Activated naive CD4-positive, alpha-beta T cell treated with anti-CD3 and anti-CD28 coated beads, Interleukin-2, amount 50 U/mL, for 72 hours (primary cell): ENCODE measurements around the gene GRIK3. TPM values are rescaled to one million over a fixed set of nuclear protein-coding genes. Genes with fewer than 3 reads are reported as not detected.

Experiments
- ATAC-seq, 2 donors: fragments of 150-1000 bp; cut with Tn5 transposase; 2 replicates each; pipeline ENCODE4 v1.10.0; 2021; ENCODE audit warnings: mild to moderate bottlenecking in 2 of 2, moderate library complexity in 2 of 2
- DNase-seq, 2 donors: peaks; one replicate each; pipeline ENCODE4 v3.0.0; 2021 to 2022; ENCODE audit warnings: low spot score in 2 of 2
- H3K27ac Mint-ChIP-seq, 2 donors: one replicate each; pipeline ENCODE4 v1.8.0; 2022; ENCODE audit warnings: mild to moderate bottlenecking in 2 of 2, mixed read lengths in 2 of 2
- H3K36me3 Mint-ChIP-seq, 2 donors: one replicate each; pipeline ENCODE4 v1.8.0; 2022; ENCODE audit warnings: mixed read lengths in 2 of 2
- H3K9me3 Mint-ChIP-seq, 2 donors: one replicate each; pipeline ENCODE4 v1.8.0; 2022; ENCODE audit warnings: mixed read lengths in 2 of 2
- total RNA-seq, 2 donors: library from RNA; stranded (reverse); gene quantifications; one replicate each; pipeline ENCODE4 v1.2.3, GENCODE V29; 2022

The GRIK3 gene
- total RNA-seq, 2 donors from 2014 or later, result not detected

DNA sequence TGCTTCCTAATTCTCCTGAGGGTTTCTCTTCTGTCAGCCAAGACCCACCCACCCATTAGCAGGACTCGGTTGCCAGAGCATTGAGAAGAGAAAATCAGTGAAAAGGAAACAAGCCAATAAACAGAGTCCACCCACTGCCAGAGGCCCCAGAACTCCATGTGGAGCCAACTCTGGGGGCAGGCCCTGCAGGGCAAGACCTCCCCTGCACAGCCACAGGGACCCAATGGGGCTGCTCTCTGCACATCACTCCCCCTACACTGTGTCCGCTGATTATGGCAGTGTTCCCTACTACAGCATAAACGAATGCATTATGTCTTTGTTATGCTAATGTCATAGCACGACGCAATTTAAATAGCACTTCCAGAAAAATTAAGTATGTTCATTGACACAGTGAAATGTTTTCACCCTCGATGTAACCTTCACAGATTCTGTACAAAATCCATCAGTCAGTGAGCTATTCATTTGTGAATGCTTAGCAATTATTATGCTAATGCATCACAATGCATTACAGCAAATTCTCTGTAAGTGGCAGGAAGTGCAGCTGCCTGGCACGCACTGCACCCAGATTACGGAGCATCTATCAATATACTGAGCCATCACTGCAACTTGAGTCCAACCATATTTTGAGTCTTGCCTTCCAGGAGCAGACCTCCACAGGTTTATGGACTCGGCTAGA is 56.4 kb downstream of the GRIK3 start:
- no peak for ATAC-seq
- no peak for DNase-seq

DNA sequence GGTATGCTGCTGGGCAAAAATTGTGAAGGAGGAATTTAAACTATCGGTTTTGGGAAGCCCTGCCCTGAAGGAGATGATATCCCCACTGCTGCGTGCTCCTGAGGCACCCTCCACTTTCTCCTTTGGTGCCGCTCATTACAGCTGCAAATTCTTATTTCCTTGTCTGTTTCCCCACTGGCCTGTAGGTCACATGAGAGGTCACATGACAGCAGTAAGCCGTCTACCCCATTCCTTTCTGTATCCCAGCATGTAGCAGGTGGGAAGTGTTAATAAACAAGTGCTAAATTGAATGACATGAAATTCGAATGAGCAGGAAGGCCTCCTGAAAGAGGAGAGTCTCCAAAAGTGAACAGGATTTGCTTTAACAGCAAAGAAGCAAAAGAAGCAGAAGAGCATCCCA is 58.7 kb downstream of the GRIK3 start:
- no peaks in the 10 kb centered on the region for H3K36me3 Mint-ChIP-seq
- peaks cover 0 to 4% of the 10 kb centered on the region in 2 donors for H3K9me3 Mint-ChIP-seq
- no peak for DNase-seq
- no peak for ATAC-seq
- no peak overlapping the region for H3K27ac Mint-ChIP-seq

More for the DNA sequence above, 56.4 kb downstream of the GRIK3 start:
- Mint-ChIP-seq H3K27ac (no peak overlapping the region), H3K9me3 (peaks cover 0 to 4% of the 10 kb centered on the region in 2 donors), H3K36me3 (no peaks in the 10 kb centered on the region)

- Mint-ChIP-seq H3K27ac (no peak overlapping the region), H3K9me3 (no peaks in the 10 kb centered on the region), H3K36me3 (no peaks in the 10 kb centered on the region)
- no peak for ATAC-seq
- no peak for DNase-seq
These were observed 61.3 kb downstream of the GRIK3 start for GRCh38 chr1:36973056-36973455.

- no peak for DNase-seq
- no peaks in the 10 kb centered on the region for H3K36me3 Mint-ChIP-seq
- no peaks in the 10 kb centered on the region for H3K9me3 Mint-ChIP-seq
- no peak for ATAC-seq
- H3K27ac Mint-ChIP-seq, result no peak overlapping the region
These were observed 62.3 kb downstream of the GRIK3 start for GRCh38 chr1:36971852-36972618.

GRCh38 chr1:36968730-36969129 is 65.6 kb downstream of the GRIK3 start:
- Mint-ChIP-seq H3K27ac (no peak overlapping the region), H3K36me3 (no peaks in the 10 kb centered on the region), H3K9me3 (no peaks in the 10 kb centered on the region)
- ATAC-seq (no peak), DNase-seq (no peak)

DNA sequence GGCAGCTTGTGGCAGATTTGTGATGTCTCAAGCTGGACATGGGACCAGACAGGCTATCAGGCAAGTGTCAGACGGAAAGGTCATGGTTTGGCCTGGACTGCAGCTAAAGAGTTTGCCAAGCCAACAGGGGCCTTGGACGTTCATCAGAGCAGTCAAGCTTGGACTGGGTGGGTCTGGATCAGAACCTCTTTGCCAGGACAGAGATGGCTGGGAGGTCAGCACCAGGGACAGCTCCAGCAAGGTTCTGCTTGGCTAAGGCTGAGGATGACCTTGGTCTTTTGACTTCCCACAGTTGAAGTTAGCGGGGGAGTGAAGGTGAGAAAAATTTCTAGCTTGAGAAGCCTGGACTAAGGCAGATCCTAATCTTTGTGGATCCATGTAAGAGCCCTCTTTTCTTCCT is 68.1 kb downstream of the GRIK3 start:
- no peaks in the 10 kb centered on the region for H3K9me3 Mint-ChIP-seq
- H3K27ac Mint-ChIP-seq, result no peak overlapping the region
- no peaks in the 10 kb centered on the region for H3K36me3 Mint-ChIP-seq
- DNase-seq, result no peak
- ATAC-seq, result no peak

- no peak overlapping the region for H3K27ac Mint-ChIP-seq
- DNase-seq (no peak), ATAC-seq (no peak)
- no peaks in the 10 kb centered on the region for H3K36me3 Mint-ChIP-seq
- H3K9me3 Mint-ChIP-seq, result no peaks in the 10 kb centered on the region
These were observed 68.8 kb downstream of the GRIK3 start for GRCh38 chr1:36965275-36966159.

DNA sequence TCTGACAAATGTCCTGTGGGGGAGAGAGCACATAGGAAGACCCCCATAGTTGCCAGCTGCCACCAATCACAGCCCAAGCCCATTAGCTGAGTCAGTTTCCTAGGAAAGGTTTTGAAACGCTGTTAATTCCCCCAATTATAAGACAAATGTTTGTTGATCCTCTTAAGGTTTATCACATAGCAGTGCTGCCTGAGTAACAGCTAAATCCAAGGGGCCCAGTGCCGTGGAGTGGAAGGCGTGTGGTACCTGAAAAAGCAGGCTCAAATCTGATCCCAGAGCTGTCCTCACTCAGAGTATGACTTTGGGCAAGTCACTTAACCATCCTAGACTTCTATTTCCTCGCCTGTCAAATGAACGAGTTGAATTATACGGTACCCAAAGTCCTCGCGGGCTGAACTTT is 69.5 kb downstream of the GRIK3 start:
- no peaks in the 10 kb centered on the region for H3K36me3 Mint-ChIP-seq
- H3K27ac Mint-ChIP-seq, result no peak overlapping the region
- DNase-seq, result no peak
- ATAC-seq, result no peak
- H3K9me3 Mint-ChIP-seq, result no peaks in the 10 kb centered on the region

DNA sequence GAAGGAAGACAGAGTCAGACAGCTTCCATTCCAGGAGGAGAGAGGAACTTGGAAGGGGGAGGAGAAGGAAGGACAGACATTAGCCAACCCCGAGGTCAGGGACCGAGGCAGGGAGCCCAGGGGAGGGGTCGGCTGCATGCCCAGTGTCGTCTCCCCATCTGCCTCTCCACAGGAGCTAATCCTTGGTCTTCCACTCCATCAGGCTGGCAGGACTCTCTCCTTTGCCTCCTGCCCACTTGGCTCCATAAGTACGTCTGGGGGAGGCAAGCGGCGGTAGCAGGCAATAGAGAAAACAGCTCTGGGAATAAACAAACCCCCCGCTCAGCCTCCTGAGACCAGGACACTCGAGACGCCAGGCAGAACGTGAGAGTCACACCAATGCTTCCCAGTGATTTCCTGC is 71.3 kb downstream of the GRIK3 start:
- no peaks in the 10 kb centered on the region for H3K9me3 Mint-ChIP-seq
- H3K27ac Mint-ChIP-seq, result no peak overlapping the region
- no peaks in the 10 kb centered on the region for H3K36me3 Mint-ChIP-seq
- ATAC-seq (no peak), DNase-seq (no peak)

DNA sequence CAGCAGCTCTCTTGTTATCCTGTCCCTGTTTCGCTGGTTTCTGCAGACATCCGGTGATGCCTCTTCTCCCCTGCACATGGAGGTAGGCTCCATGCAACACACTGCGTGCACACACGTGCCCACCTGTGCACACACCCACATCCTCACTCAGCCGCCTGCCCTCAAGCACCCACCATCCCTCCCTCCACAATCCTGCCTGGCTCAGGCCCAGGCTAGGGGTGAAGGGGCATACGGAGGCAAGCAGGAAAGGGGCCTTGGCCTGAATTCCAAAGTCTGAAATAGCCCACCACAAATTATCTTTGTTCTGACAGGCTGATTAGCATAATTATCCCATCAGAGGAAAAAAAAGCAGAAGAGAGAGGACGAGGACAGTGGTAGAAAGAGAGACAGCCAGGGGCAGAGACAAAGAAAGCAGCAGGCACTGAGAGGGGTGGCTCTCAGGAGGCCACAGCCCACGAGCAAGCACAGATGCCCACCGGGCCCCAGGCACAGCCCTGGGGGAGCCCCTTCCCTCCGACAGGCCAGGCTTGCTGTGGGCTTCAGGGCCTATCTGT is 73.2 kb downstream of the GRIK3 start:
- DNase-seq (no peak), ATAC-seq (no peak)
- Mint-ChIP-seq H3K9me3 (no peaks in the 10 kb centered on the region), H3K27ac (no peak overlapping the region), H3K36me3 (no peaks in the 10 kb centered on the region)

DNA sequence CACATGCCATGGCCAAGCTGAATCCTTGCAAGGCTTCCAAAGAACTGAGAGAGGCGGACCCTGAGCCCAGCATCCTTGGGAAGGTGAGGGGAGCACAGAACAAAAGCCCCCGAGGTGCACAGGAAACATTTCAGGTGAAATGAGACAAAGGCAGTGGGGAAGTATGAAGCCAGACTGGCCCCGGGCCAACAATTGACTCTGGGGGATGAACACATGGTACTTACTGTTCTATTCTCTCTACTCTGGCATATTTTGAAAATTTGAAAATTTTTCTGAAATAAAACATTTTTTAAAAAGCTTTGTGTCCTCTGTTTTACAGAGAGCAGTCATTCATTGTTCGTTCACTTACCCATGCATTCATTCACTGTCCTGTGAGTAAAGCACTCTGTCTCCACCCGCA is 77.7 kb downstream of the GRIK3 start:
- no peak overlapping the region for H3K27ac Mint-ChIP-seq
- no peaks in the 10 kb centered on the region for H3K9me3 Mint-ChIP-seq
- DNase-seq (no peak), ATAC-seq (no peak)
- H3K36me3 Mint-ChIP-seq, result no peaks in the 10 kb centered on the region

GRCh38 chr1:36955016-36955415 is 79.3 kb downstream of the GRIK3 start:
- H3K27ac Mint-ChIP-seq, result no peak overlapping the region
- ATAC-seq, result no peak

GRCh38 chr1:36953061-36953460 is 81.3 kb downstream of the GRIK3 start:
- no peak for ATAC-seq
- DNase-seq, result no peak
- Mint-ChIP-seq H3K9me3 (no peaks in the 10 kb centered on the region), H3K36me3 (no peaks in the 10 kb centered on the region), H3K27ac (no peak overlapping the region)

More at GRCh38 chr1:36955016-36955415, 79.3 kb downstream of the GRIK3 start:
- H3K9me3 Mint-ChIP-seq, result no peaks in the 10 kb centered on the region
- no peaks in the 10 kb centered on the region for H3K36me3 Mint-ChIP-seq
- DNase-seq, result no peak

DNA sequence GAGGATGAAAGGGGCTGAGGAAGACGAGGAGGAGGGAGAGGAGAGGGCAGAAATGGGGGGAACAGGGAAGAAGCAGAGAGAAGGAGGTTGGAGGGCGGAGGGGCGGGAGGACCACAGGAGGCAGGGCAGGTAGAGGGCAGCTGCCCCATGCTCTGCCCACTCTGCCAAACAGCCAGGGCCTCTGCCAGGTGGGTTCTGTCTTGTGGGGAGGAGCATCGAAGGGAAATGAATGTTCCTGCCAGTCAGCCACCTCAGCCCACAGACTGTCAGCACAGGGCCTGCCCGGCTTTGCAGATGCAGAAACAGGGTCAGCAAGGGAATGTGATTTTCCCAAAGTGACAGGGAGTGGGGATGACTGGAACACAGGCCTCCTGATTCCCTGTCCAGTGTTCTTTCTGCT is 82.6 kb downstream of the GRIK3 start:
- Mint-ChIP-seq H3K9me3 (no peaks in the 10 kb centered on the region), H3K27ac (no peak overlapping the region), H3K36me3 (no peaks in the 10 kb centered on the region)
- DNase-seq (no peak), ATAC-seq (no peak)

GRCh38 chr1:36951292-36951750 is 83.0 kb downstream of the GRIK3 start:
- Mint-ChIP-seq H3K27ac (no peak overlapping the region), H3K9me3 (no peaks in the 10 kb centered on the region), H3K36me3 (no peaks in the 10 kb centered on the region)
- no peak for ATAC-seq
- no peak for DNase-seq

GRCh38 chr1:36950604-36951291 is 83.6 kb downstream of the GRIK3 start:
- Mint-ChIP-seq H3K27ac (no peak overlapping the region), H3K36me3 (no peaks in the 10 kb centered on the region), H3K9me3 (no peaks in the 10 kb centered on the region)
- DNase-seq, result no peak
- ATAC-seq, result no peak
